ENCODE results near the gene RBMXL3. TPM values are rescaled to one million over a fixed set of nuclear protein-coding genes. Genes with fewer than 3 reads are reported as not detected.

The RBMXL3 gene
- total RNA-seq, 2 experiments from 2014 or later, result not detected

DNA sequence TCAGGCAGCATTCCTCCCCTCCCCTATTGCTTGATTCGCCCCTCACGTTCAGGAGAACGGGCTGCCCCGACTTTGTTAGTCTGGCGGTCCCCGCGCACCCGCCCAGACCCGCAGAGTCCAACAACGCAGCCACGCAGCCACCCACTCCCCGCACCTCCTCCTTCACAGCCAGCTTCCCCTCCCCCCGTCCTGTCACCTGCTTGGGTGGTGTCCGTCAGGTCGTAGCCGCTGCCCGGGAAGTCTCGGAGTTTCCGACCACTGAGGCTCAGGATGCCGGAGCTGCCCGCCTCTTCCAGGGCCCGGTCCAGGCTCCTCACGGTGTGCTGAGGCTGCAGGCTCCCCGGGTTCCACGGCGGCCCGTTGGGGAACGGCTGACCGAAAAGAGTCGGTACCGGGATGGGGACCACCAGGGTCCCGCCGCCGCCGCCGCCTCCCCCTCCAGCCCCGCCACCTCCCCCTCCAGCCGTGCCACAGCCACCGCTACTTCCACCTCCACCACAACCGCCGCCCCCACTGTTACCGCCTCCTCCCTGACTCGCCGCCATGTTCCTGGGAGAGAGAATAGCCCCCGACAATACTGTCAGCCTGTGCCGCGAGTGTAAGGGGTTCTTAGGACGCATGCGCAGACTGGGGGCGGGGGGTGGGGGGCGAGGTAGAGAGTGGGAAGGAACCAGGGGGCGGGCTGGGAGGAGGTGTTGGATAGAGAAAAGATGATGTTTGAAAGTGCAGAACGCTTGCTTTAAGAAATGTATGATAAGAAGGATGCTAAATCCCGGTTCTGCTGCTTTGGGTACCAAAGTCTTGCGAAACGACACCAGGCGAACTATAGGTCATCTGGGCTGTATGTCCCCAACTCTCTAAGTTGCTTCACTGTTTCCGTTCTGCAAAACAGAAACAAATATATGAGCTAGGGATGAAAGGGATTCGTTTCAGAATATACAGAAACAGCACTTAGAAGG, 44.6 kb downstream of the RBMXL3 start, which contains the start of gene LRCH2:
Gene LRCH2 (minus strand): TSS at position 600 of the 959 bp plus-strand sequence. CDS start 55 bp downstream, at position 545.
- no peak within 1 kb of the TSS for H3K27ac Mint-ChIP-seq
- no peaks in the 10 kb centered on the region for H3K36me3 Mint-ChIP-seq (ENCODE audit: low read depth)
- intact Hi-C loops (cut with DNase I, micrococcal nuclease), result no loop called here
- peaks cover 6% of the 10 kb centered on the region for H3K4me1 Mint-ChIP-seq (ENCODE audit: low read depth)
- no peaks in the 10 kb centered on the region for H3K36me3 ChIP-seq (ENCODE audit: insufficient read depth, low read length)
- no peaks in the 10 kb centered on the region for H3K9me3 Mint-ChIP-seq
- TF ChIP-seq, protein P1, sequence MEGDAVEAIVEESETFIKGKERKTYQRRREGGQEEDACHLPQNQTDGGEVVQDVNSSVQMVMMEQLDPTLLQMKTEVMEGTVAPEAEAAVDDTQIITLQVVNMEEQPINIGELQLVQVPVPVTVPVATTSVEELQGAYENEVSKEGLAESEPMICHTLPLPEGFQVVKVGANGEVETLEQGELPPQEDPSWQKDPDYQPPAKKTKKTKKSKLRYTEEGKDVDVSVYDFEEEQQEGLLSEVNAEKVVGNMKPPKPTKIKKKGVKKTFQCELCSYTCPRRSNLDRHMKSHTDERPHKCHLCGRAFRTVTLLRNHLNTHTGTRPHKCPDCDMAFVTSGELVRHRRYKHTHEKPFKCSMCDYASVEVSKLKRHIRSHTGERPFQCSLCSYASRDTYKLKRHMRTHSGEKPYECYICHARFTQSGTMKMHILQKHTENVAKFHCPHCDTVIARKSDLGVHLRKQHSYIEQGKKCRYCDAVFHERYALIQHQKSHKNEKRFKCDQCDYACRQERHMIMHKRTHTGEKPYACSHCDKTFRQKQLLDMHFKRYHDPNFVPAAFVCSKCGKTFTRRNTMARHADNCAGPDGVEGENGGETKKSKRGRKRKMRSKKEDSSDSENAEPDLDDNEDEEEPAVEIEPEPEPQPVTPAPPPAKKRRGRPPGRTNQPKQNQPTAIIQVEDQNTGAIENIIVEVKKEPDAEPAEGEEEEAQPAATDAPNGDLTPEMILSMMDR (IDR thresholded peaks at IDR 0.05), result no peak
- no peak for ATAC-seq (ENCODE audit: poor library complexity)
- H3K27me3 Mint-ChIP-seq, result peaks cover 47% of the 10 kb centered on the region
- DNase-seq, result no peak
- CTCF ChIA-PET, result no interaction called here
- peaks cover 0 to 3% of the 10 kb centered on the region in 2 experiments for H3K27me3 ChIP-seq (ENCODE audit: control insufficient read depth in 1 of 2, insufficient read depth in 2 of 2, low read length in 2 of 2)
- H3K4me1 ChIP-seq (ENCODE audit: insufficient read depth, low read length), result no peaks in the 10 kb centered on the region
- H3K27ac ChIP-seq (ENCODE audit: low read depth in 1 of 2, low read length in 2 of 2), result no peak within 1 kb of the TSS
- POLR2A ChIA-PET, result no interaction called here
- no peak within 1 kb of the TSS for H3K4me3 ChIP-seq (ENCODE audit: low read length)
- peaks cover 0 to 4% of the 10 kb centered on the region in 2 experiments for H3K9me3 ChIP-seq (ENCODE audit: control insufficient read depth in 1 of 2, insufficient read depth in 1 of 2, low read length in 2 of 2)
- H3K4me3 Mint-ChIP-seq, result no peak within 1 kb of the TSS

DNA sequence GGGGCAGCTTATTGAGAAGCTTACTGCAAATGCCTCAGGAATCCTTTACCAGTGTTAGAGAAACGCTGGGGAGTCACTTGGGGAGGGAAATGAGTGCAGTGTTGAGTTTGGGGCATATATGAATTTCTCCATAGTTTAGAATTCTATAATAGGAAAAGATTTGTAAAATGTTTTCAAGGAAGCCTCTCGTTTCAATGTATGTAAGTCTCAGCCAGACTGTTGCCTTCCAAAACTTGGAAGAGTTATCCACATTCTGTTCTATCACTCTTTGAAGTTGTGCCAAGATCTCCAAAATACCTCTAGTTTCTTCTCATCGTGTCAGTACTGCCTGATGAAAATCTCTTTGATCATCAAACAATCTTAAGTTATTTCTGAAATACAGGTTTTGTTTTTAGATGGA, 45.3 kb downstream of the RBMXL3 start:
- Histone ChIP-seq H3K27ac (ENCODE audit: low read depth in 1 of 2, low read length in 2 of 2) (no peak overlapping the region), H3K4me1 (ENCODE audit: insufficient read depth, low read length) (no peaks in the 10 kb centered on the region), H3K9me3 (ENCODE audit: control insufficient read depth in 1 of 2, insufficient read depth in 1 of 2, low read length in 2 of 2) (peaks cover 0 to 4% of the 10 kb centered on the region in 2 experiments), H3K36me3 (ENCODE audit: insufficient read depth, low read length) (no peaks in the 10 kb centered on the region), H3K4me3 (ENCODE audit: low read length) (no peak overlapping the region), H3K27me3 (ENCODE audit: control insufficient read depth in 1 of 2, insufficient read depth in 2 of 2, low read length in 2 of 2) (peaks cover 0 to 3% of the 10 kb centered on the region in 2 experiments)
- H3K4me1 Mint-ChIP-seq (ENCODE audit: low read depth), result peaks cover 6% of the 10 kb centered on the region
- no peak overlapping the region for H3K27ac Mint-ChIP-seq
- intact Hi-C loops (cut with DNase I, micrococcal nuclease), result no loop called here
- no peaks in the 10 kb centered on the region for H3K36me3 Mint-ChIP-seq (ENCODE audit: low read depth)
- no peak overlapping the region for H3K4me3 Mint-ChIP-seq
- DNase-seq (no peak), ATAC-seq (ENCODE audit: poor library complexity) (no peak)
- ChIA-PET POLR2A (no interaction called here), CTCF (no interaction called here)
- no peaks in the 10 kb centered on the region for H3K9me3 Mint-ChIP-seq
- peaks cover 47% of the 10 kb centered on the region for H3K27me3 Mint-ChIP-seq
- TF ChIP-seq, protein P1 (IDR thresholded peaks at IDR 0.05), result no peak

DNA sequence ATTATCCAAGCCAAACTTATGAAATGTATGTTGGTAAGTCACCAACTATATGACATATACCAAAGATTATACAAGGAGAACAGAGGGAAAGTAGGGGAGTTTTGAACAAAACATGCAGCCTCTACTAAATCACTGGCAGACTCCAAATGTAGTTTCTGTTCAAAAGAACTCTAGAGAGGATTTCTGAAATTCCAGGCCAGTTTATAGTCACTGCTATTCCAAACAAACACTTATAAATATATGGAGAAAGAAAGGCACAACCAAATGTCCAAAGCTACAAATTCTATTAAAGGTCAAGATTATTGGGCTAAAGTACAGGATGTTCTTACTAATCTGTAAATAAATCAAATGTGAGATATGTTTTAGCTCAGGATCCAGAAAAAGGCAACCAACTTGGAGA, 47.4 kb downstream of the RBMXL3 start:
- Histone ChIP-seq H3K27me3 (ENCODE audit: control insufficient read depth in 1 of 2, insufficient read depth in 2 of 2, low read length in 2 of 2) (peaks cover 0 to 3% of the 10 kb centered on the region in 2 experiments), H3K9me3 (ENCODE audit: control insufficient read depth in 1 of 2, insufficient read depth in 1 of 2, low read length in 2 of 2) (peaks cover 0 to 4% of the 10 kb centered on the region in 2 experiments), H3K27ac (ENCODE audit: low read depth in 1 of 2, low read length in 2 of 2) (no peak overlapping the region), H3K4me1 (ENCODE audit: insufficient read depth, low read length) (no peaks in the 10 kb centered on the region), H3K36me3 (ENCODE audit: insufficient read depth, low read length) (no peaks in the 10 kb centered on the region), H3K4me3 (ENCODE audit: low read length) (no peak overlapping the region)
- ChIA-PET CTCF (no interaction called here), POLR2A (no interaction called here)
- ATAC-seq (ENCODE audit: poor library complexity) (no peak), DNase-seq (no peak)
- intact Hi-C loops (cut with DNase I, micrococcal nuclease), result no loop called here
- Mint-ChIP-seq H3K27ac (no peak overlapping the region), H3K27me3 (peaks cover 36% of the 10 kb centered on the region), H3K4me1 (ENCODE audit: low read depth) (peaks cover 6% of the 10 kb centered on the region), H3K9me3 (no peaks in the 10 kb centered on the region), H3K36me3 (ENCODE audit: low read depth) (no peaks in the 10 kb centered on the region), H3K4me3 (no peak overlapping the region)
- TF ChIP-seq, protein P1 (IDR thresholded peaks at IDR 0.05), result no peak
